NCI-H2171 treated with DMSO at 0.1 percent for 48 hours (cell line): ENCODE results near the gene IFITM10.

Experiments
- DNase-seq: peaks from one replicate; lab custom pipeline; 2025; lab: John Stamatoyannopoulos, UW

Gene IFITM10

GRCh38 chr11:1717745-1718144, 32.6 kb downstream of the IFITM10 start:
- no peak for DNase-seq

DNA sequence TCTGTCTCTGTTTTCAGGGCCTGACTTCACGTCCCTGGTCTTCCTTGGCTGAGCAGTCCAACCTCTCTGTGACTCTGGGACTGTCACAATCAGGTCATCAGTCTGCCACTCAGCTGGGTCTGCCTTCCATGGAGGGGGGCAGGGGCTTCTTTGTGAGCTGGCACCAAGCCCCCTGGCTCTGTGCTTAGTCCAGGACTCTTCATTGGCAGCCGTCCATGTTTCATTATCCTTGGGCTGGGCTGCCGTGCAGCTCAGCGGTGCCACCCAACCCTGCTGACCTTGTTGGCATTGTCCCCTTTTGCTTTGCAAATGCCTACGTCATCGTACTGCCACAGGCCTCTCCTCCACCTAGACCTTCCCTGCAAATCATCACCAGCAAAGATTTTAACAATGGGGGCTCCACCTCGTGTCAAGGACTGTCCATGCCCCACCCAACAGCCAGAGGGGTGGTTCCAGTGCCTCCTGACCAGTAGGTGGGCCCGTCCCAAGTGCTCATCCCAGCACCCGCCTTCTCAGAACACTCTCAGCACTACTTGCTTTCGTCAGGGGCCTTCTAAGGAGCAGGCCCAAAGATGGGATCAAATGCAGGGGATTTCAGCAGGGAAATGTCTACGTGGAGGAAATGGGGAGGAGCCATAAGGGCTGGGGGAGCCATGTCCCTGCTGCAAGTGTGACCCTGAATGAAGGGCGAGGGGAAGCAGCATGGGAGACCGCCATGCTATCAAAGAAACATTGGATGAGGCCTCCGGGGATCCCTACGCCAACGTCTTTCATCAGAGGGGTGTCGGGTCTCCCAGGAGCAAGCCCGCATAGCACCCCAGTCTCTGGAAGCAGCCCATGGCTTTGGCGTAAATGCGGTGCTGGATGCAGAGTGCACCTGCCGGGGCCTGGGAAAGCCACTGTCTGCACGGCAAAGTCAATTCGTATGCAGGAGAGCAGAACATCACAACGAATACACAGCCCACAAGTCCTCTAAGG, 35.2 kb downstream of the IFITM10 start:
- DNase-seq: no peak

DNA sequence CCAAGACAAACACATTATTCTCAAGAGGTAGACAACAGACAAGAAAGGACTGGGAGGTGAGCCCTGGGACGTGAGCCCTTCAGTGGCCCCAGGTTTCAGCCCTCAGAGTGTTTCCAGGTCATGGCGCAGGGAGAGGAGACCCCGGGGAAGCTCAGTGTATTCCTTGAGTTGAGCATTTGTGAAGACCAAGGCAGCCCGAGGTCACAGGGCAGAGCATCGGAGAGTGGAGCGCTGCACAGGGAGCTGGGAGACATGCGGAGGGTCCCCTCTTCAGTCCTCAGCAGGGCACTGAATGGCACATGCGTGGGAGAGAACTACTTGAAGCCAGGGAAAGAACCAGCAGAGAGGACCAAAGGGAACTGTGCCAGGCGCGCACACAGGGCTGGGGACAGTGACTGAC, 41.7 kb downstream of the IFITM10 start:
- DNase-seq: no peak

GRCh38 chr11:1707751-1708150, 42.6 kb downstream of the IFITM10 start:
- no peak for DNase-seq

DNA sequence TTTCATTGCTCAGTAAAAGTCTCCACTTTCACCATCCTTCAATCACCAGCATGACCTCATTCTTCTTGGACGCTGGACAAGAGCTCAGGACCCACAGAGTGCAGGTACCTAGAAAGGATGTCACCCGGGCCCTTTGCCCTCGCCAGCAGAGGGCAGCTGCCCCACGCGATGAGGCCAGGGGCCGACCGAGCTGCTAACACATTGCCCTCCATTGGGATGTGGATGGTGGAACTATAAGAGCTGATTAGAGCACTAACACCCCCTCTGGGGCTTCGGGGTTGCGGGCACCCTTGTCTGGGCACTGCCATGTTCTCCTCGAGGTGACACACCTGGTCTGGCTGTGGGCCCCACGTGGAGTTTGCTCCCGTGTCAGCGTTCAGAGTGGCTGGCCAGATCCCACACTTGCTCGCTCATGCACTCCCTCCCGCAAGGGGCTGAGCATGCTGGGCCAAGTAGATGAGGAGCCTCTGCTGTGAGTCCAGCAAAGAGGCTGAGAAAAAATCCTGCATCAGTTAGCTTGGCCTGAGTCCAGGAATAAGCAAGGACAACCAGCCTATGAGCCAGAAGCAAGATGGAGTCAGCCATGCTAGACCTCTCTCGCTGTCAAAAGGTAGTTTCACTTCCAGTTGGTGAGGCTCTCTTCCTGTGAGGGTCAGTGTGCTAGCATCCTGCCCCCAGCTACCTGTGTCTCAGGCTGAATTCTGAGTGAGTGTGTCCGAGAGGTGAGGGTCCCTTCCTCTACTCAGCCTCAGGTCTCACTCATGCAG, 43.6 kb downstream of the IFITM10 start:
- no peak for DNase-seq

DNA sequence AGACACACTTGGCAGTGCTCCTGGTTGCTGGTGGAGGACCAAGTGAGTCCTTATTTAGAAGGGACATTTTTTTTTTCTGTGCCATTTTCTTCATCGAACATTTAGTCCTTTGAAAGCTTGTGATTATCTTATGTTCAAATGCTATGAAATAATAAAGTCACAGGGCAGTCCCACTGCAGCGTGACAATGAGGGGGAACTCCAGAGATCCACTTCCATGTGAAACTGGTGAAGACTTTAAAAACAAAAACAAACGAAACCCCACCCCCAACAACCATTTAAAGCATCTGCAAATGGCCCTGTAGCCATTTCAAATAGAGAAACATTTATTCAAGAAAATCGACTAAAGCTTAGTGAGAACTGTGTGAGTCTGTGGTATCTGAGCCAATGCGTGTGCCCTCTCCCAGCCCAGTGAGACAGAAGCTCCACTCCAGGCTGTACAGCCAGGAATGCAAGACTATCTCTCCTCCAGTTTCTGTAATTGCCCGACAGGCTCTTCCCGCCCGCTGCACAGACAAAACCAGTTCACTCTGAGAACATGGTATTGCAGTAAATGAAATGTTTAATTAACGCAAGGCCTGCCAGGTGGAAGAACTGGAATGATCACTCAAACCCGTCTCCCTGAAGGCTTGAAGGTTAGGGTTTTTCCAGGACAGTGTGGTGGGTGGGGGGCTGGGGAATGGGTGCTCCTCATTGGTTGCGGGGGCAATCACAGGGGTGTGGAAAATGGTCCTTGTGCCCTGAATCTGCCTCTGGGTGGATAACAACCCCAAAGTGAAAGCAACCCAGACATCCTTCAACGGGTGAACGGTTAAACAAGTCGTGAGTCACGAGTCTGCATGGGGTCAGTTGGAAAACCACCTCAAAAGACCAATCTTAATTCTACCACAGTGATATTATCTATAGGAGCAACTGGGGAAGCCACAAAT, 45.0 kb downstream of the IFITM10 start:
- no peak for DNase-seq

- DNase-seq: no peak
Observed at GRCh38 chr11:1703146-1703545, 47.2 kb downstream of the IFITM10 start.

- no peak for DNase-seq
Observed at GRCh38 chr11:1702506-1702905, 47.9 kb downstream of the IFITM10 start.

GRCh38 chr11:1701091-1701807, 49.1 kb downstream of the IFITM10 start:
- no peak for DNase-seq

DNA sequence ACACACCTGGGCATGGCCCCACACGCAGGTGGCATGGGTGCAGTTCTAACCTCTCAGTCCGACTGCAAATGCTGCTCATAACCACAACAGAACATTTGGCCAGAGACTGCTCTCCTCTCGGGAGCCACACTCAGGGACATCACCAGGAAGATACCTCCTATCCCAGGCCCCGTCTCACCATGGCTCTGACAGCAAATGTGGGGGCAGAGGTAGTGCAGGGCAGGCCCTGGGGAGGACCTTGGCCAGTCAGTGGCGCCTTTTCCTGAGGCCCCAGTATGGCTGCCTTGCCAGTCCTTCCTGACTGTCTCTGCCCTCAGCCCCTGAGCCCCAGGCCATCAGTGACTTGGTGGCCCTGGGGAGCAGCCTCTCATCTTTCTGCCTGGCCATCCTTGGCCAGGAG, 50.6 kb downstream of the IFITM10 start:
- DNase-seq: no peak

DNA sequence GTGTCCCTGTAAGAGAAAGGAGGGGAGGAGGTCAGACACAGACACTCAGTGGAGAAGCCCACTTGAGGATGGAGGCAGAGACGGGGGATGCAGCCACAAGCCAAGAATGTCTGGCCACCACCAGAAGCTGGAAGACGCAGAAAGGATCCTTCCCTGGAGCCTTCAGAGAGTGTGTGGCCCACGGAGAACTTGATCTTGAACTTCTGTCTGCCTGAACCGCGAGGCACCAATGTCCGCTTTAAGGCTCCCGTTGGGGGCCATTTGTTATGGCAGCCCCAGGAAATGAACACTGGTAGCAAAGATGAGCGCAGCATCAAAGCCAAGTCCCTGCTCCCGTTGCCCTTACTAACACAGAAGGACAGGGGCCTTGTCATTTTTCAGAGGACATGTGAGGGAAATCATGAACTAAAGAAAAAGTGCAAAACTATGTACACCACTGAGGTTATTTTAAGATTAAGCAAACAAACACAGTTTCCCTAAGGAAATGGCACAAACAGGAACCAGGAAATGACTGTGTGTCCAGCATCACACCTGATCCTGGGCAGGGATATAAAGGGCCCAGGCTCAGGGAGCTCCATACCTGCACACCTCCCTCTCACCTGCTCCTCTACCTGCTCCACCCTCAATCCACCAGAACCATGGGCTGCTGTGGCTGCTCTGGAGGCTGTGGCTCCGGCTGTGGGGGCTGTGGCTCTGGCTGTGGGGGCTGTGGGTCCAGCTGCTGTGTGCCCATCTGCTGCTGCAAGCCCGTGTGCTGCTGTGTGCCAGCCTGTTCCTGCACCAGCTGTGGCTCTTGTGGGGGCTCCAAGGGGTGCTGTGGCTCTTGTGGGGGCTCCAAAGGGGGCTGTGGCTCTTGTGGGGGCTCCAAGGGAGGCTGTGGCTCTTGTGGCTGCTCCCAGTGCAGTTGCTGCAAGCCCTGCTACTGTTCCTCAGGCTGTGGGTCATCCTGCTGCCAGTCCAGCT, 53.5 kb downstream of the IFITM10 start, which contains the start of gene KRTAP5-6:
Gene KRTAP5-6, plus strand, starts transcription at position 588 of the 963 bp plus-strand sequence. Its CDS starts 51 bp downstream, at position 639.
- no peak for DNase-seq

DNA sequence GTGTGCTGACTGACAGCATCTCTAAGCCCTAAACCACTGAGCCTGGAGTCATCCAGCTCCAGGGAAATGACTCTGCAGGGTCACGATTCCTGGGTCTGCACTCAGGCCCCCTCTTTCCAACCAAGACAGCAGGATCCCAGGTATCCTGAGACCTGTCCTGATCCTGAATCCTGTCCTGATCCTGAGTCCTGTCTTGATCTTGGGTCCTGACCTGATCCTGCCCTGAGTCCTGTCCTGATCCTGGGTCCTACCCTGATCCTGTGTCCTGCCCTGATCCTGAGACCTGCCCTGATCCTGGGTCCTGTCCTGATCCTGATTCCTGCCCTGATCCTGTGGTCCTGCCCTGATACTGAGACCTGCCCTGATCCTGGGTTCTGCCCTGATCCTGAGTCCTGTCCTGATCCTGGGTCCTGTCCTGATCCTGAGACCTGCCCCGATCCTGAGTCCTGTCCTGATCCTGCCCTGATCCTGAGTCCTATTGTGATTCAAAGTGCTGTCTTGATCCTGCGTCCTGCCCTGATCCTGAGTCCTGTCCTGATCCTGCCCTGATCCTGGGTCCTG, 54.8 kb downstream of the IFITM10 start:
- DNase-seq: no peak

- DNase-seq: no peak
Observed at GRCh38 chr11:1694846-1695547, 55.4 kb downstream of the IFITM10 start.

- peak; percentile 30 for DNase-seq
Observed at GRCh38 chr11:1694064-1694845, 56.1 kb downstream of the IFITM10 start.

GRCh38 chr11:1693327-1694063, 56.9 kb downstream of the IFITM10 start:
- DNase-seq: peak; percentile 46

DNA sequence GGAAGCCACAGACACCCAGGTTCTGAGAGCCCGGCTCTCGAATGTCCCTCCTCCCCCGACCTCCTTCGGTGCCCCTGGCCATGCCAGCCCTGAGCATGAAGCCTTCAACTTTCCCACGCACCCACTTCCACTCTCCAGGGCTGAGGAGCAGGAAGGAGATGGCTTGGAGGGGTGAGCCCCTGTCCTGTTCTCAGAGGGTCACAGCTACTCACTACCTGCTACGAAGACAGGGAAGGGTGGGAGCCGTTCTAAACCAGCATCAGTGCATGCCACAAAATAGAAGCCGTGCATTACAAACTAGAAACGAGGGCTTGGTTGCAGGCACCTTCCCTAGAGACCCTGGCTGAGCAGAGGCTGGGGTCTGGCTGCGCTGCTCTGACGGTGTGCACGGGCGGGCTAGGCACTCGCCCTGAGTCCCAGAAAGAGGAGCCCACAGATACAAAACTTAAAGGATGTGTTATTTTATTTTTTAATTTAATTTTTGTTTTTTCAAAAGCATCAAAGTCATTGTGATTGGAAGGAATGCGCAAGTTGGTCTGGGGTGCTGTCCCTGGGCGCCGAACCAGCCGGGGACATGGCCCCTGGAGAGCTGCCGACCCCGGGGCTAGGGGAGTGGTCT, 57.6 kb downstream of the IFITM10 start:
- no peak for DNase-seq
